Raji (cell line): ENCODE results near the gene MRPS23.

ENCODE experiments used
- POLR2A ChIP-seq: IDR thresholded peaks from 2 replicates; pipeline ENCODE4 v1.6.1; 2011; ENCODE audit warnings: low read depth, low read length, control low read depth; ENCODE audit not compliant: insufficient read depth

MRPS23 gene

GRCh38 chr17:57849874-57850754 is at the start of gene MRPS23:
TSS of gene MRPS23 (minus strand) at chr17:57850044. CDS start at chr17:57850010, 34 bp downstream.
- peak; percentile 94 for TF ChIP-seq POLR2A

- no peak for TF ChIP-seq POLR2A
These were observed 49.5 kb upstream of the MRPS23 start for GRCh38 chr17:57899391-57899790.

- TF ChIP-seq POLR2A, result no peak
These were observed 48.9 kb upstream of the MRPS23 start for GRCh38 chr17:57898487-57899311.

GRCh38 chr17:57895382-57896060 is 45.7 kb upstream of the MRPS23 start:
- TF ChIP-seq POLR2A, result no peak

- no peak for TF ChIP-seq POLR2A
These were observed 45.0 kb upstream of the MRPS23 start for GRCh38 chr17:57894848-57895247.

GRCh38 chr17:57892820-57893595 is 43.2 kb upstream of the MRPS23 start:
- no peak for TF ChIP-seq POLR2A

GRCh38 chr17:57892146-57892819 is 42.4 kb upstream of the MRPS23 start:
- TF ChIP-seq POLR2A, result no peak

GRCh38 chr17:57890857-57891232 is 41.0 kb upstream of the MRPS23 start:
- TF ChIP-seq POLR2A, result no peak

- no peak for TF ChIP-seq POLR2A
These were observed 40.3 kb upstream of the MRPS23 start for GRCh38 chr17:57889892-57890856.

GRCh38 chr17:57889252-57889651 is 39.4 kb upstream of the MRPS23 start:
- no peak for TF ChIP-seq POLR2A

- TF ChIP-seq POLR2A, result no peak
These were observed 38.7 kb upstream of the MRPS23 start for GRCh38 chr17:57888311-57889216.

GRCh38 chr17:57887161-57887560 is 37.3 kb upstream of the MRPS23 start:
- no peak for TF ChIP-seq POLR2A

GRCh38 chr17:57886020-57886419 is 36.2 kb upstream of the MRPS23 start:
- no peak for TF ChIP-seq POLR2A
